Smooth muscle cell (in vitro differentiated cells): Measurements from ENCODE around the gene BMPR2. TPM values are rescaled to one million over a fixed set of nuclear protein-coding genes. Genes with fewer than 3 reads are reported as not detected.
A peak's percentile ranks its signal among the peaks of the same experiment; 100 is the strongest.
"Not testable (repeated sequence)": the region's sequence is repeated elsewhere in the genome, so short reads cannot be mapped to it uniquely, and the experiment has no call there.

ENCODE experiments used
- DNase-seq: peaks from one replicate; lab custom pipeline; 2025; ENCODE audit not compliant: unreplicated experiment; lab: John Stamatoyannopoulos, UW
- H2AFZ ChIP-seq: fragments of 200-600 bp; sonication (generic); 2 replicates; pipeline ENCODE4 v1.6.0; 2016; ENCODE audit warnings: antibody characterized with exemption, low read depth, mild to moderate bottlenecking
- H3F3A ChIP-seq: fragments of 200-600 bp; sonication (generic); 2 replicates; pipeline ENCODE4 v1.6.0; 2017; ENCODE audit warnings: antibody characterized with exemption, low read depth
- H3K27ac ChIP-seq: fragments of 200-600 bp; sonication (generic); 2 replicates; pipeline ENCODE4 v1.5.1; 2016; ENCODE audit warnings: low read depth, mild to moderate bottlenecking
- H3K27me3 ChIP-seq: fragments of 200-600 bp; sonication (generic); 2 replicates; pipeline ENCODE4 v1.6.1; 2016; ENCODE audit warnings: low read depth, mild to moderate bottlenecking
- H3K36me3 ChIP-seq: fragments of 200-600 bp; sonication (generic); 2 replicates; pipeline ENCODE4 v1.5.1; 2016; ENCODE audit warnings: low read depth
- H3K4me1 ChIP-seq: fragments of 200-600 bp; sonication (generic); 2 replicates; pipeline ENCODE4 v1.5.1; 2016; ENCODE audit warnings: low read depth
- H3K4me2 ChIP-seq: fragments of 200-600 bp; sonication (generic); 2 replicates; pipeline ENCODE4 v1.6.0; 2016; ENCODE audit warnings: mild to moderate bottlenecking
- H3K4me3 ChIP-seq: fragments of 200-600 bp; sonication (generic); 2 replicates; pipeline ENCODE4 v1.5.1; 2016; ENCODE audit warnings: mild to moderate bottlenecking
- H3K79me2 ChIP-seq: fragments of 200-600 bp; sonication (generic); 2 replicates; pipeline ENCODE4 v1.6.0; 2016; ENCODE audit warnings: low read depth, mild to moderate bottlenecking
- H3K9ac ChIP-seq: fragments of 200-600 bp; sonication (generic); 2 replicates; pipeline ENCODE4 v1.6.0; 2016; ENCODE audit warnings: low read depth
- H3K9me3 ChIP-seq: fragments of 200-600 bp; sonication (generic); replicated peaks from 2 replicates; pipeline ENCODE4 v1.5.1; 2016; ENCODE audit warnings: low read depth
- H4K20me1 ChIP-seq: fragments of 200-600 bp; sonication (generic); 2 replicates; pipeline ENCODE4 v1.6.0; 2016; ENCODE audit warnings: low read depth
- WGBS: methylation state at CpG from one replicate; pipeline ENCODE4 v1.1.7; 2016; ENCODE audit warnings: low lambda C conversion rate; 5-methylcytosine and 5-hydroxymethylcytosine counted together
- polyA plus RNA-seq: library from polyadenylated mRNA; unstranded; fragments of >200 nt; fragmentation: Nextera tagmentation; extraction: Ambion mirVana; gene quantifications from 2 replicates; pipeline ENCODE4 v1.2.1, GENCODE V29; 2016
- total RNA-seq: library from RNA; depleted of rRNA; stranded (reverse); fragments of >200 nt; gene quantifications from 2 replicates; pipeline ENCODE4 v1.2.3, GENCODE V29; 2014
- TF ChIP-seq, protein P1 (sequence below): fragments of 200-600 bp; sonication (generic); IDR thresholded peaks from 2 replicates; pipeline ENCODE4 v1.5.1; 2017; ENCODE audit warnings: borderline replicate concordance, mild to moderate bottlenecking, antibody characterized with exemption; ENCODE audit not compliant: insufficient read depth, poor library complexity, severe bottlenecking

The BMPR2 gene
- total and polyA plus RNA-seq, 2 experiments from 2014 or later: 21.5 to 70.9 TPM

DNA sequence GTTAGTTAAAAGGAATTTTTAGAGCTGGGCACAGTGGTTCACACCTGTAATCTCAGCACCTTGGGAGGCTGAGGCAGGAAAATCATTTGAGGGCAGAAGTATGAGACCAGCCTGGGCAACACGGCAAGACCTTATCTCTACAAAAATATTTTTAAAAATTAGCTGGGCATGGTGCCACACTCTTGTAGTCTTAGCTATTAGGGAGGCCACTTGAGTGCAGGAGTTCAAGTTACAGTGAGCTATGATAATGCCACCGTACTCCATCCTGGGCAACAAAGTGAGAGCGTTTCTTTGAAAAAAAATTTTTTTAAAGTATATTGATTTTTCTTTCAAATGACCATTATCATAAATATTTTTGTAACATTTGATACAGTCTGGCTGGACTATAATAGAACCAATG lies 165.0 kb downstream of the BMPR2 start:
- no peaks in the 10 kb centered on the region for H3K9me3 ChIP-seq
- no peak overlapping the region for H3K9ac ChIP-seq
- DNase-seq: no peak
- peaks cover 6% of the 10 kb centered on the region for H3K79me2 ChIP-seq
- TF ChIP-seq, protein P1, sequence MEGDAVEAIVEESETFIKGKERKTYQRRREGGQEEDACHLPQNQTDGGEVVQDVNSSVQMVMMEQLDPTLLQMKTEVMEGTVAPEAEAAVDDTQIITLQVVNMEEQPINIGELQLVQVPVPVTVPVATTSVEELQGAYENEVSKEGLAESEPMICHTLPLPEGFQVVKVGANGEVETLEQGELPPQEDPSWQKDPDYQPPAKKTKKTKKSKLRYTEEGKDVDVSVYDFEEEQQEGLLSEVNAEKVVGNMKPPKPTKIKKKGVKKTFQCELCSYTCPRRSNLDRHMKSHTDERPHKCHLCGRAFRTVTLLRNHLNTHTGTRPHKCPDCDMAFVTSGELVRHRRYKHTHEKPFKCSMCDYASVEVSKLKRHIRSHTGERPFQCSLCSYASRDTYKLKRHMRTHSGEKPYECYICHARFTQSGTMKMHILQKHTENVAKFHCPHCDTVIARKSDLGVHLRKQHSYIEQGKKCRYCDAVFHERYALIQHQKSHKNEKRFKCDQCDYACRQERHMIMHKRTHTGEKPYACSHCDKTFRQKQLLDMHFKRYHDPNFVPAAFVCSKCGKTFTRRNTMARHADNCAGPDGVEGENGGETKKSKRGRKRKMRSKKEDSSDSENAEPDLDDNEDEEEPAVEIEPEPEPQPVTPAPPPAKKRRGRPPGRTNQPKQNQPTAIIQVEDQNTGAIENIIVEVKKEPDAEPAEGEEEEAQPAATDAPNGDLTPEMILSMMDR: no peak
- H3K4me1 ChIP-seq: no peaks in the 10 kb centered on the region
- H3K4me2 ChIP-seq: no peak overlapping the region
- no peak overlapping the region for H3K27ac ChIP-seq
- WGBS: 98% methylated on average over 3 of the region's 3 CpGs
- peaks cover 5% of the 10 kb centered on the region for H3K36me3 ChIP-seq
- no peak overlapping the region for H3K4me3 ChIP-seq
- no peaks in the 10 kb centered on the region for H3K27me3 ChIP-seq
- H3F3A ChIP-seq: no peaks in the 10 kb centered on the region
- H2AFZ ChIP-seq: no peak overlapping the region
- H4K20me1 ChIP-seq: peaks cover 14% of the 10 kb centered on the region

DNA sequence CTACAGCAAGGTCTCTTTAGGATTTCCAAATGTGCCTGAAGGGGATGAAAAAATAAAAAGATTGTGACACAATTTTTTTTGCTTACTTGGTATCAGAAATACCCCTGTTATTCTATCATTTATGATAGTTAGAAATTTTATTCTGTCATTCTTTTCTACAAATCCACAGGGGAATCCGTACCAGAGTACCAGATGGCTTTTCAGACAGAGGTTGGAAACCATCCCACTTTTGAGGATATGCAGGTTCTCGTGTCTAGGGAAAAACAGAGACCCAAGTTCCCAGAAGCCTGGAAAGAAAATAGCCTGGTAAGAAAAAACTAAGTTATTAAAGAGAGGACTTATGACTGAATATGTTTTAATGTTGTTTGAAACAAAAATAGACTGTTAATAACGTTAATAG lies 166.0 kb downstream of the BMPR2 start:
- no peak overlapping the region for H3K4me3 ChIP-seq
- TF ChIP-seq, protein P1: no peak
- peaks cover 6% of the 10 kb centered on the region for H3K79me2 ChIP-seq
- no peaks in the 10 kb centered on the region for H3K9me3 ChIP-seq
- no peak overlapping the region for H2AFZ ChIP-seq
- no peak for DNase-seq
- H4K20me1 ChIP-seq: peaks cover 16% of the 10 kb centered on the region
- H3K36me3 ChIP-seq: peaks cover 5% of the 10 kb centered on the region
- no peaks in the 10 kb centered on the region for H3K27me3 ChIP-seq
- no peak overlapping the region for H3K9ac ChIP-seq
- no peaks in the 10 kb centered on the region for H3F3A ChIP-seq
- H3K27ac ChIP-seq: no peak overlapping the region
- no peak overlapping the region for H3K4me2 ChIP-seq
- 90% methylated on average over 3 of the region's 3 CpGs for WGBS
- no peaks in the 10 kb centered on the region for H3K4me1 ChIP-seq

DNA sequence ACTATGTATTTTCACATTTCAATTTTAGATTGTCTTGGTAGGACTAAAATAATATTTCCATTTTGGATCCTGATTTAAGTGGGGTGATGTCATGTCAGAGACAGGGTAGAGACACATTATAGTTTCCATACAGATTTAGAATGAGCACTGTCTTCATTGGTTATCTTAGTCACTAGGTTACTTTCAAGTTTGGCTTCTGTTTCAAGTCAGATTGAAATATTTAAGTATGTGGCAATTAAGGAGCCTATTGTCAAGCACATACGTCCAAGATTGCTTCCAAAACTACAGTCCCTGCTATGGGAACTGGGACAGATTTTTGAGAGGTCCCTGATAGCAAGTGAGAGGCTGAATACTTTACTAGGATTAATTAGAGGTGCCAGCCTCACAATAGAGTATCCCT lies 169.4 kb downstream of the BMPR2 start:
- no peak overlapping the region for H3K4me3 ChIP-seq
- H3K27me3 ChIP-seq: no peaks in the 10 kb centered on the region
- H3K9me3 ChIP-seq: no peaks in the 10 kb centered on the region
- no peak overlapping the region for H2AFZ ChIP-seq
- TF ChIP-seq, protein P1: no peak
- WGBS: 69% methylated on average over 1 of the region's 1 CpG
- no peak overlapping the region for H3K9ac ChIP-seq
- peaks cover 26% of the 10 kb centered on the region for H4K20me1 ChIP-seq
- no peaks in the 10 kb centered on the region for H3F3A ChIP-seq
- no peak overlapping the region for H3K4me2 ChIP-seq
- no peaks in the 10 kb centered on the region for H3K4me1 ChIP-seq
- H3K36me3 ChIP-seq: peaks cover 5% of the 10 kb centered on the region
- H3K27ac ChIP-seq: peak overlapping the region; percentile 28
- no peak for DNase-seq
- H3K79me2 ChIP-seq: peaks cover 3% of the 10 kb centered on the region

DNA sequence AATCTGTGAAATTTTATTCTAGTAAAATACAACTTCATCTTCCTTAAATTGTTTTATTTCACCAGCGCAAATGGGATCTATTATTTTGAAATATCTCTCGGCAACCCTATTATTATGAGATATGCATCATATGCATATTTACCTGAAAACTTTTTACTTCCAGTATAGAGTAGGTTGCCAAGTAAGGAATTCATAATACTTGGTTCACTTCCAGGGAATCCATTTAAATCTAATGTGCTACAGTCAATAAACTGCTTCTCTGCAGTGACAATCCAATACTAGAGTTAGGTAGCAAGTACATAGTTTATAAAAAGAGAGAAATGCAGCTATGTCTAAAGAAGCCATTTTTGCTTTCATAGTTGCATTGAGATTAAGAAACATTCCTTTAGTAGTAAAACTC lies 169.8 kb downstream of the BMPR2 start:
- no peak overlapping the region for H3K9ac ChIP-seq
- peaks cover 26% of the 10 kb centered on the region for H4K20me1 ChIP-seq
- no peak overlapping the region for H2AFZ ChIP-seq
- H3K27me3 ChIP-seq: no peaks in the 10 kb centered on the region
- 90% methylated on average over 2 of the region's 2 CpGs for WGBS
- DNase-seq: no peak
- peak overlapping the region; percentile 28 for H3K27ac ChIP-seq
- peaks cover 3% of the 10 kb centered on the region for H3K79me2 ChIP-seq
- no peaks in the 10 kb centered on the region for H3K4me1 ChIP-seq
- TF ChIP-seq, protein P1: no peak
- H3K4me2 ChIP-seq: no peak overlapping the region
- no peaks in the 10 kb centered on the region for H3K9me3 ChIP-seq
- H3K36me3 ChIP-seq: peaks cover 5% of the 10 kb centered on the region
- H3K4me3 ChIP-seq: no peak overlapping the region
- no peaks in the 10 kb centered on the region for H3F3A ChIP-seq

DNA sequence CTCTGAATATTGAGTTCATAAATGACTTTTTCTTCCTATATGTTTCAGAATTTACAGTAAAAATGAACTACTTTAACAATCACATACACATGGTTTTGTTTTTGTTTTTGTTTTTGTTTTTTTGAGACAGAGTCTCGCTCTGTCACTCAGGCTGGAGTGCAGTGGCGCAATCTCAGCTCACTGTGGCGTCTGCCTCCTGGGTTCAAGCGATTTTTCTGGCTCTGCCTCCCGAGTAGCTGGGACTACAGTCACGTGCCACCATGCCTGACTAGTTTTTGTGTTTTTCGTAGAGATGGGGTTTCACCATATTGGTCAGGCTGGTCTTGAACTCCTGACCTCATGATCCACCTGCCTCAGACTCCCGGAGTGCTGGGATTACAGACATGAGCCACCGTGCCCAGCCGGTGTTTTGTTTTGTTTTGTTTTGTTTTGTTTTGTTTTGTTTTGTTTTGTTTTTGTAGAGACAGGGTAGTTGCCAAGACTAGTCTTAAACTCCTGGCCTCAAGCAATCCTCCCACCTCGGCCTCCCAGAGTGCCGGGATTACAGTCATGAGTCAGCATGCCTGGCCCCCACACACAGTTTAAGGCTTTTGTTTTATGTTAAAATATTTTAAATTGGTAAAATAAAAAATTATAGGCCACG lies 170.5 kb downstream of the BMPR2 start:
- not testable (repeated sequence) for H3K4me1 ChIP-seq, H3K27me3 ChIP-seq, H3K79me2 ChIP-seq, H3K36me3 ChIP-seq, H3K4me2 ChIP-seq, DNase-seq, H3K9me3 ChIP-seq, H3F3A ChIP-seq, H3K4me3 ChIP-seq, H2AFZ ChIP-seq, H3K9ac ChIP-seq
- 88% methylated on average over 13 of the region's 13 CpGs for WGBS
- Histone ChIP-seq H3K27ac (peak overlapping the region; percentile 28), H4K20me1 (peaks cover 24% of the 10 kb centered on the region)
